ENCODE results near the gene CERS5.

The CERS5 gene

DNA sequence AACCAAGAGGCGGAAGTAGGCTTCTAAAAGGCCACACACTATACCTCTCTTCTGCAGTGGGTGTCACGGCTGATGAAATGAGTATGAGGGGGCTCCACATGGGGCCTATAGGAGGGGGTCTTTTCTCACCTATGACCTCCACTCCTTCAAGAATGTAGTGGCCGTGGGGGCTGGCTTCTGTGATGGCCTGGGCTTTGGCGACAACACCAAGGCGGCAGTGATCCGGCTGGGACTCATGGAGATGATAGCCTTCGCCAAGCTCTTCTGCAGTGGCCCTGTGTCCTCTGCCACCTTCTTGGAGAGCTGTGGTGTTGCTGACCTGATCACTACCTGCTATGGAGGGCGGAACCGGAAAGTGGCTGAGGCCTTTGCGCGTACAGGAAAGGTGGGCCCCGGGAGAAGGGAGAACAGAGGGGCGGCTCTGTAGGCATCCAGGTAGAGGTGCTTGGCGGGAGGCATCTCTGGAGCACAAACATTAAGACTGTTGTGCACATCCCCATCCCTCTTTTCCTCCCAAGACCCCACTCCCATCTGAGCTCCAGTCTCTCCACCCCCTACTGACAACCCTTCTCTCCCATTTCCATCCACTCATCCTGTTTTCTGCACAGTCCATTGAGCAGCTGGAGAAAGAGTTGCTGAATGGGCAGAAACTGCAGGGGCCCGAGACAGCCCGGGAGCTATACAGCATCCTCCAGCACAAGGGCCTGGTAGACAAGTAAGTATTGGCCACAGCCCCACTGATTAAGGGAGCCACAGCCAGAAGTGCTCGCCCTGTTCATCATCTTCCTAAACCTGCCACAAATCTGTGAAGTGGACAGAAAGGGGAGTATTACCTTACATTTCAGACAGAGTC, 59.5 kb downstream of the CERS5 start:
- H3K4me2 ChIP-seq (ENCODE audit: low read depth, low read length, poor library complexity, severe bottlenecking): no peak overlapping the region

DNA sequence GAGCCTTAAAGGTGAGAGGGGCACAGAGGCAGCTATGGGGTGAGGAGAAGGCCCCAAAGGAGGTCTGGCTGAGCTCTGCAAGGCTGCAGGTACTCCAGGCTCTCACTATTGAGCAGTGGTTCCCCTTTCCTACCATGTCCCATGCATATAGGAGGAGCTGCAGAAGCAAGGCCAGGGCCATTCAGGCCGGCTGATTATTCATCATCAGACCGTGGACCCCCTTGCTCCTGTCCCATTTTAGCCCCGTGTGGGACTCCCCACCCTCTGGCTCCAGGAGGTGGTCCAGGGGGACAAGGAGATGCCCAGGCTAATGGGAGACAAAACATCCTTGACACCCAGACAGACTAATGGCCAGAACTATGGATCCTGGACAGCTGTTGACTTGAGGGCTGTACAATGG, 60.3 kb downstream of the CERS5 start:
- TF ChIP-seq EZH2phosphoT487 (conservative IDR thresholded peaks at IDR 0.05; ENCODE audit: low read length): no peak
- TF ChIP-seq, protein P1, sequence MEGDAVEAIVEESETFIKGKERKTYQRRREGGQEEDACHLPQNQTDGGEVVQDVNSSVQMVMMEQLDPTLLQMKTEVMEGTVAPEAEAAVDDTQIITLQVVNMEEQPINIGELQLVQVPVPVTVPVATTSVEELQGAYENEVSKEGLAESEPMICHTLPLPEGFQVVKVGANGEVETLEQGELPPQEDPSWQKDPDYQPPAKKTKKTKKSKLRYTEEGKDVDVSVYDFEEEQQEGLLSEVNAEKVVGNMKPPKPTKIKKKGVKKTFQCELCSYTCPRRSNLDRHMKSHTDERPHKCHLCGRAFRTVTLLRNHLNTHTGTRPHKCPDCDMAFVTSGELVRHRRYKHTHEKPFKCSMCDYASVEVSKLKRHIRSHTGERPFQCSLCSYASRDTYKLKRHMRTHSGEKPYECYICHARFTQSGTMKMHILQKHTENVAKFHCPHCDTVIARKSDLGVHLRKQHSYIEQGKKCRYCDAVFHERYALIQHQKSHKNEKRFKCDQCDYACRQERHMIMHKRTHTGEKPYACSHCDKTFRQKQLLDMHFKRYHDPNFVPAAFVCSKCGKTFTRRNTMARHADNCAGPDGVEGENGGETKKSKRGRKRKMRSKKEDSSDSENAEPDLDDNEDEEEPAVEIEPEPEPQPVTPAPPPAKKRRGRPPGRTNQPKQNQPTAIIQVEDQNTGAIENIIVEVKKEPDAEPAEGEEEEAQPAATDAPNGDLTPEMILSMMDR (IDR thresholded peaks at IDR 0.05; ENCODE audit: insufficient read depth, low read length, poor library complexity, severe bottlenecking): no peak
- H3K9me2 ChIP-seq (replicated peaks; ENCODE audit: insufficient read depth, low read length): no peaks in the 10 kb centered on the region
- no peak overlapping the region for H3K4me3 ChIP-seq (ENCODE audit: insufficient read depth, low read length, poor library complexity, severe bottlenecking)
- H3K9ac ChIP-seq (ENCODE audit: low read length): no peak overlapping the region
- H3K79me2 ChIP-seq (ENCODE audit: insufficient read depth, low read length): no peaks in the 10 kb centered on the region
- no peaks in the 10 kb centered on the region for H4K20me1 ChIP-seq (ENCODE audit: low read depth, low read length)
- H3K4me2 ChIP-seq (ENCODE audit: low read depth, low read length, poor library complexity, severe bottlenecking): no peak overlapping the region
- H3K27me3 ChIP-seq (ENCODE audit: low read length): no peaks in the 10 kb centered on the region
- H2AFZ ChIP-seq (ENCODE audit: low read depth, low read length, severe bottlenecking): no peak overlapping the region
- no peak overlapping the region for H3K27ac ChIP-seq (ENCODE audit: low read depth, low read length)
- no peaks in the 10 kb centered on the region for H3K36me3 ChIP-seq (ENCODE audit: low read length)
- no peaks in the 10 kb centered on the region for H3F3A ChIP-seq (ENCODE audit: insufficient read depth)
- H3K9me3 ChIP-seq (ENCODE audit: insufficient read depth, low read length): no peaks in the 10 kb centered on the region

More for the DNA sequence above, 59.5 kb downstream of the CERS5 start:
- H3K4me3 ChIP-seq (ENCODE audit: insufficient read depth, low read length, poor library complexity, severe bottlenecking): no peak overlapping the region
- H2AFZ ChIP-seq (ENCODE audit: low read depth, low read length, severe bottlenecking): no peak overlapping the region
- H3F3A ChIP-seq (ENCODE audit: insufficient read depth): no peaks in the 10 kb centered on the region
- H3K27me3 ChIP-seq (ENCODE audit: low read length): no peaks in the 10 kb centered on the region
- H3K9ac ChIP-seq (ENCODE audit: low read length): no peak overlapping the region
- no peaks in the 10 kb centered on the region for H3K9me2 ChIP-seq (replicated peaks; ENCODE audit: insufficient read depth, low read length)
- H3K27ac ChIP-seq (ENCODE audit: low read depth, low read length): no peak overlapping the region
- H3K79me2 ChIP-seq (ENCODE audit: insufficient read depth, low read length): peaks cover 5% of the 10 kb centered on the region
- no peaks in the 10 kb centered on the region for H3K9me3 ChIP-seq (ENCODE audit: insufficient read depth, low read length)
- H3K36me3 ChIP-seq (ENCODE audit: low read length): no peaks in the 10 kb centered on the region
- no peaks in the 10 kb centered on the region for H4K20me1 ChIP-seq (ENCODE audit: low read depth, low read length)
- TF ChIP-seq, protein P1 (IDR thresholded peaks at IDR 0.05; ENCODE audit: insufficient read depth, low read length, poor library complexity, severe bottlenecking): no peak

DNA sequence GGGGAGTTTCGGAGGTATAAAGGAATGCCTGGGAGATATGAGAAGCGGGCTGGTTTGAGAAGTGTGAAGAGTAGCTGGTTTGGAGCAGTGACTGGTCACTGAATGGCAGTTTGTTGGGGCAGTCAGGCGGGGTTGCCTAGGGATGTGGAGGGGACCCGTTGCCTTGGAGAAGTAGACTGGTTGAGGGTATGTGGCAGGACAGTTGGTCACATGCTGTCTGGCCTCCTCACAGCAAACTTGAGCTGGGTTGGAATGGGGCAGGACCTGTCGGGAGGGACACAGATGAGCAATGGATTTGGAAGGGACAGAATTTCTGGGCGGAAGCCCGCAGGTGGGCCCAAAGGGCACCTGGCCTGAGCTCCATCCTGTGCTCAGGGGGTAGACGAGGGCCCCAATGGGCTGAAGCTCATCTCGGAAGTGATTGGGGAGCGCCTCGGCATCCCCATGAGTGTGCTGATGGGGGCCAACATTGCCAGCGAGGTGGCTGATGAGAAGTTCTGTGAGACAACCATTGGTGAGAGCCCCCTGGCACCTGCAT, 61.2 kb downstream of the CERS5 start:
- Histone ChIP-seq H3K4me2 (ENCODE audit: low read depth, low read length, poor library complexity, severe bottlenecking) (no peak overlapping the region), H3K9me3 (ENCODE audit: insufficient read depth, low read length) (no peaks in the 10 kb centered on the region), H4K20me1 (ENCODE audit: low read depth, low read length) (no peaks in the 10 kb centered on the region), H3K4me3 (ENCODE audit: insufficient read depth, low read length, poor library complexity, severe bottlenecking) (no peak overlapping the region), H3K9me2 (replicated peaks; ENCODE audit: insufficient read depth, low read length) (no peaks in the 10 kb centered on the region), H3K27ac (ENCODE audit: low read depth, low read length) (no peak overlapping the region), H3F3A (ENCODE audit: insufficient read depth) (no peaks in the 10 kb centered on the region), H3K9ac (ENCODE audit: low read length) (no peak overlapping the region), H3K79me2 (ENCODE audit: insufficient read depth, low read length) (no peaks in the 10 kb centered on the region), H3K36me3 (ENCODE audit: low read length) (no peaks in the 10 kb centered on the region), H3K27me3 (ENCODE audit: low read length) (no peaks in the 10 kb centered on the region), H2AFZ (ENCODE audit: low read depth, low read length, severe bottlenecking) (no peak overlapping the region)
- TF ChIP-seq, protein P1 (IDR thresholded peaks at IDR 0.05; ENCODE audit: insufficient read depth, low read length, poor library complexity, severe bottlenecking): no peak

All from SU-DHL-6 (cell line).